Subcutaneous adipose tissue (tissue), 4 donors: ENCODE measurements around the gene FAM20B. TPM values are rescaled to one million over a fixed set of nuclear protein-coding genes. Genes with fewer than 3 reads are reported as not detected.

ENCODE experiments used
- CTCF ChIP-seq: fragments of 450-650 bp; IDR thresholded peaks from one replicate; pipeline ENCODE4 v1.5.1; 2016; ENCODE audit warnings: low read depth, mild to moderate bottlenecking, control low read depth, antibody characterized with exemption, moderate library complexity
- total RNA-seq, 4 donors: library from RNA; depleted of rRNA; stranded (reverse); fragments of >200 nt; gene quantifications; one replicate each; pipeline ENCODE4 v1.1.0, GENCODE V29; 2016

FAM20B gene
- total RNA-seq, 4 donors from 2014 or later, result 20.6 to 44.2 (median 27.4) TPM

GRCh38 chr1:179001451-179001850, 24.2 kb upstream of the FAM20B start:
- TF ChIP-seq CTCF, result no peak

GRCh38 chr1:179002552-179003345, 22.9 kb upstream of the FAM20B start:
- no peak for TF ChIP-seq CTCF

- TF ChIP-seq CTCF, result no peak
These were observed 22.1 kb upstream of the FAM20B start for GRCh38 chr1:179003512-179004066.

GRCh38 chr1:179007233-179007632, 18.5 kb upstream of the FAM20B start:
- TF ChIP-seq CTCF, result no peak

GRCh38 chr1:179010671-179011070, 15.0 kb upstream of the FAM20B start:
- TF ChIP-seq CTCF, result no peak

- no peak for TF ChIP-seq CTCF
These were observed 13.7 kb upstream of the FAM20B start for GRCh38 chr1:179012038-179012437.

- TF ChIP-seq CTCF, result no peak
These were observed 11.6 kb upstream of the FAM20B start for GRCh38 chr1:179014123-179014522.
